NCI-H2196 treated with DMSO at 0.1 percent for 48 hours (cell line): ENCODE data around the gene BANP.
"Not testable (repeated sequence)": the region's sequence is repeated elsewhere in the genome, so short reads cannot be mapped to it uniquely, and the experiment has no call there.

Experiments
- DNase-seq: peaks from one replicate; lab custom pipeline; 2025; ENCODE audit not compliant: unreplicated experiment; lab: John Stamatoyannopoulos, UW

BANP gene

GRCh38 chr16:88013766-88014251 is 62.6 kb downstream of the BANP start:
- no peak for DNase-seq

- no peak for DNase-seq
Measured at GRCh38 chr16:88014252-88014781, 63.1 kb downstream of the BANP start.

DNA sequence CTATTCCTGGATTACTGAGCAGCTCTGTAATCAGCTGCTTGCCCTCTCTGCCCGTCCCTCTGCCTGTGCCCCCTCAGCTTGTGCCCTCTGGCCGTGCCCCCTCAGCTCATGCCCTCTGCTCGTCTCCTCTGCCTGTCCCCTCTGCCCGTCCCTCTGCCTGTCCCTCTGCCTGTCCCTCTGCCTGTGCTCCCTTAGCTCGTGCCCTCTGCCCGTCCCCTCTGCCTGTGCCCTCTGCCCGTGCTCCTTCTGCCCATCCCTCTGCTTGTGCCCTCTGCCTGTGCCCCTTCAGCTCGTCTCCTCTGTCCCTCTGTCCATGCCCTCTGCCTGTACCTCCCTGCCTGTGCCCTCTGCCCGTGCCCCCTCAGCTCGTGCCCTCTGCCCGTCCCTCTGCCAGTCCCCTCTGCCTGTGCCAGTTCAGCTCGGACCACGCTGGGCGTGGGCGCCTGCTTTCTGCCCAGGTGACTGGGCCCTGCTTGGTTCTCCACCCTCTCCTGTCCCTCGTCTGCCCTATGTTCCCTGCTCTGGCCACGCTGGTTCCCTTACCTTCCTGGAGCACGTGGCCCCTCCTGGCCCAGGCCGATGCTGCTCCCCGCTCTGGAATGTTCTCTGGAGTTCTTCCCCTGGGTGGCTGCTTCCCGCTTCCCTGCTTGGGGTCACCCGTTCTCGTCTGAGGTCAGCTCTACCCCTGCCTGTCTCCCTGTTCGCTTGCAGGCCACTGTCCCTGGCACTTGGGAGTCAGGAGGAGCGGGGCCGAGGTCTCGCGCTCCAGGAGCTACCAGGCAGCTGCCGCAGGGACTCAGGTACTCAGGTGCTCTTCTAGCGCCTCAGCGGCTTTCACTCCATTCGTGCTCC is 63.9 kb downstream of the BANP start:
- no peak for DNase-seq

DNA sequence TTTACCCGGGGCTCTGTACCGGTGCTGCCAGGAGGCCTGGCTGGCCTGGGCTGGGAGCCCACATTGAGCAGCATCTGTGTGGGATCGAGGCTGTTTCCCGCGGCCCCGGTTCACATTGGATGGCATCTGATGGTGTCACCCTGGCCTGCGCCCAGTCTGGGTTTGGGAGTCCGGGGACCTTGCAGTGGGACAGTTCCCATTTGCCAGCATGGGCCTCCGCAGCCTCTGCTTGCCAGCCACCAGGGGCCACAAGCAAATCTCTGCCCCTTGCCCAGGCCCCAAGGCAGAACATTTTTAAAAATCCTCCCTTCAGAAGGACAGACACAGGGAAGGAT is 64.5 kb downstream of the BANP start:
- no peak for DNase-seq

- not testable (repeated sequence) for DNase-seq
Measured at GRCh38 chr16:88016386-88016785, 65.2 kb downstream of the BANP start.

GRCh38 chr16:88016964-88017363 is 65.7 kb downstream of the BANP start:
- no peak for DNase-seq

DNA sequence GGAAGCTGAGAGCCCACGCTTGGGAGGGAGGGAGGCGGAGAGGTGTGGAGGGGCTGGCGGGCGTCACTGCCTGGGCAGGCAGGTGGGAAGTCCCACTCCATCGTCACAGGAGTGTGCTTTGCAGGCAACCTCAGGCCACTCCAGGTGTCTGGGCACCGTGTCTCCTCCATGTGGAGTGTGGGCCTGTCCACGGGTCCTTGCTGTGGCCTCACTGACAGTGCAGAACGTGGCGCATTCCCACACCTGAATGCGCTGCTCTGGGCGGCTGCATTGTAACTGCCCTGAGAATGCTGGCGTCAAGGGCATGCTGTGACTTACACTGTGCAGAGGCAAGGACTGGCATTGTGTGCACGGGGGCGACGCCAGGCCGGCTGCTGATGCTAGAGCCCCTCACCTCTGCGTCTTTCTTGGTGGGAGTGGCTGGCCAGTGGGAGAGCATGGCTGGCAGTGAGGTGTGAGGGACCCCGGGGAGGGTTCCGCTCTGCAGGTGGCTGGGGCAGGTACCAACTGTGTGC is 66.4 kb downstream of the BANP start:
- no peak for DNase-seq

- not testable (repeated sequence) for DNase-seq
Measured at GRCh38 chr16:88018382-88018781, 67.1 kb downstream of the BANP start.

GRCh38 chr16:88019041-88019820 is 68.0 kb downstream of the BANP start:
- DNase-seq: not testable (repeated sequence)

- DNase-seq: no peak
Measured at GRCh38 chr16:88019821-88020515, 68.7 kb downstream of the BANP start.

- DNase-seq: no peak
Measured at GRCh38 chr16:88020516-88020885, 69.3 kb downstream of the BANP start.

GRCh38 chr16:88021041-88021970 is 70.1 kb downstream of the BANP start:
- DNase-seq: not testable (repeated sequence)

DNA sequence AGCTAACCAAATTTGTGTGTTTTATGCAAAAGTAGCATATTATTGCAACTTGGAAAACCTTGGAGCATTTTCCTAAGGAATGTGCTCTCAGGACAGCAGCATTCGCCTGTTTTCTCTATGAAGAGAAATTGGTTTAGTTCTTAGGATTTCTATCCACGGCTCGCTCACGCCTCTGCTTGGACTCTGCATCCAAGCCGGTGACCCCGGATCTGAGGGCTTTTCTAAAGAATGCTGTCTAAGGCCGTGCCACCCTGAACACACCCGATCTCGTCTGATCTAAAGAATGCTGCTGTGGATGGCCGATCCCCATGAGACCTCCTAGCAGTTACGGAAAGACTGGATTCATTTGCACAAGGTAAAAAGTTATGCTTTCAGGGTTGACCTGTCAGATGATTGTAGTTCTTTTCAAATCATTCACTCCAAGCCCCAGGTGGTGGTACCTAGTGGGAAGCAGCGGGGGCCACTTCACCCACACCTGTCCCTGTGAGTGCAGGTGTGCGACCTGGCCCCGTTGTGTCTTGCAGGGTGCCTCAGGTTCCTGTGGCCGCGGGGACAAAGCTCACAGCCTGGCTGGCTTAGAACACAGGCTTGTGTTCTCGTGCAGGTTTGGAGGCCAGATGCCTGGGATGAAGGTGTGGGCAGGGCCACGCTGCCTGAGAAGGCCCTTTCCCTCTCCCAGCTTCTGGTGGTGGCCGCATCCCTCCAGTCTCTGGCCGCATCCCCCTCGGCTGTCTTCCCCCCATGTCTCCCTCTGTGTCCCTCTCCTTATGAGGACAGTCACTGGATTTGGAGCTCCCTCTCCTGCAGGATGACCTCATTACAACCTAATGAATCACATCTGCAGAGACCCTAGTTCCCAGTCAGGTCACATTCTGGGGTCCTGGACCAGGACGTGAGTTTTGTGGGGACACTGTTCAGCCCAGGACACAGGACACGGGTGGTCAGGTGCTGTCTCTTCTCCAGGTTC is 71.1 kb downstream of the BANP start:
- no peak for DNase-seq

DNA sequence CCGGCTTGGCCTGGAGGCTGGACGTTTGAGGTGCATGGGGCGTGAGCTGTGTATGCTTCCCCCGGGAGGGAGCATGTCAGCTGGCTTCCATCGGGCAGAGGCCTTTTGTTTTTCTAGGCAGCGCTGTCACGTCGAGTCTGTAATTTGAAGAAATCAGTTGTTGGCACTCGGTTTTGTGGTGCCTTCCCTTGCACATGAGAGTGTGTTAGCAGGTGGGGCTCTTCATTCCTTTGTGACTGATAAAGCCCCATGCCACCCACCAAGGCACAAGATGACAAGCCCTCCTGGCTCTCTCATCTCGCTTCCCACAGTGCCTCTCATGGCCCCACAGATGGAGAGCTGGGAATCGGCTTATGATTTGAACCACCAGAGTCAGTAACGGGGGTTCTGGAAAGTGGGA is 72.1 kb downstream of the BANP start:
- no peak for DNase-seq

GRCh38 chr16:88023786-88024185 is 72.6 kb downstream of the BANP start:
- DNase-seq: no peak

DNA sequence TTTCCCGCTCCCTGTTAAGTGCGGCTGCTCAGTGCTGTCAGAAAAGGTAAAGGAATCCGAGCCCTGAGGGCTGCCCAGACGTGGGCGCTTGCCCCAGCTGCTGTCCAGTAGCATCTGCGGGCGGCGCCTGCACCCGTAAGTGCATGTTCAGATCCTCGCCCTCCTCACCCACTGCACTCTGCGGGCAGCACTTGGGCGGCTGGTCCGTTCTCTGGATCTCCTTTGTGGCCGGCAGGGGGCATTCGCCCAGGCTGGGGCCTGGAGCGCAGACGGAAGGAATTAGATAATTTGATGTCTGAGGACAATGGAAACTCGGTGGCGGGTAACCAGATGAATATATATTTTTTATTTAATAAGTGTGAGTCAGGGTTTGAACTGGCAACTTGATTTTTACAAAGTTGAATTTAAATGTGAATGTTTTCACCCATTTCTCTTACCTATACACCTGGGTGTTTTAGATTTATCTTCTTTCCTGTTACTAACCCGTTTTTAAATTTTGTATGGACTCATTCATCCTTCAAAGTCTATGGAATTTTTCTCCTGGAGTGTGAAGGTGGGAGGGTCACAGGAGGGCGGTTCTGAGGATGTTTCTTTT is 73.4 kb downstream of the BANP start:
- DNase-seq: not testable (repeated sequence)

DNA sequence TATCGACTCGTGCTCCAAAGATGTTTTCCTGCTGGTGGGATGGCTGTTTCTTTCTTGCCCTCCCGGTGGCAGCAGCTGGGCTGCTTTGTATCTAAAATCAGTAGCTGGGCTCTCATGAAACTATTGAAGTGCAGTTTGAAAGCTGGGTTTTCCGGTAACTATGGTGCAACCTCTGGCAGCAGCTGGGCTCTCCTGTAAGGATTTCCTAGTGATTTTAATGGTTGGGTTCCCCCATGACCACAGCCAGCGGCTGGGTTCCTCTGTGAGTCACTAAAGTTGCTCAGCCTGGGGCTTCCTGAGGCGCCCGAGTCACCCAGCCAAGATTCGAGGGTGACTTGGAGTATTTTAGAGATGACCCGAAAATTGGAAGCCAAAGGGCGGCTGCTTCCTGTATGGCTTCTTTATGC is 73.9 kb downstream of the BANP start:
- not testable (repeated sequence) for DNase-seq

DNA sequence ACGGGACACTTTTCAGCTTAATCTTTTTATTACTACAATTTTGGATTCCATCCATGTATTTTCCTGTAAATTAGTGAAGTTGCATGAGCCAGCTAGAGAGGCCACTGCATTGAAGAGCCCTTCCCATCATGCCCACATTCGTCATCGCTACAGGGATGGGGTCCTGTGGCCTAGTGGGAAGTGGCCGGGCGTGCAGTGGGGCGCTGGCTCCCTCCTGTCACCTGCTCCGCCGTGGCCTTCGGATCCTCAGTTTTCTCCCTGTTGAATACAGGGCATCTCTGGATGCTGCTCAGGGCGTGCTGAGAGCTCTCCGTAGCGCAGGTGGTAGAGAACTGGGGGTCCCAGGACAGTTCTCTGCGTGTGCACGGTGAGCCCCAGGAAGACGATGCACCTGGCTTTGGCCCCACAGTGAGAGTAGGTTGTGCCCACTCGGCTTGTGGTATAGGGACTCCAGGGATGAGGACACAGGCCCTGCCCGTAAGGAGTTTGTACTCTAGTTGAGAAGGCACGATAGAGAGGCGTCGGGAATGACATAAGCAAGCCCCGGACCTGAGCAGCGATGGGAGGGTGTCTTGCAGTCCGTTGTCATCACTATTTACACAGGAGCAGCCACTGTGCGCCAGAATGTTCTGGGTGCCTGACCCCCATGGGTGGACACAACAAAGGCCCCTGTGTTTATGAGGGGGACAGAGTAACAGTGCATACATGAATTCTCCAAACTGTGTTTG is 74.8 kb downstream of the BANP start:
- DNase-seq: not testable (repeated sequence)
